ENCODE data around the gene PDCD2.

DNA sequence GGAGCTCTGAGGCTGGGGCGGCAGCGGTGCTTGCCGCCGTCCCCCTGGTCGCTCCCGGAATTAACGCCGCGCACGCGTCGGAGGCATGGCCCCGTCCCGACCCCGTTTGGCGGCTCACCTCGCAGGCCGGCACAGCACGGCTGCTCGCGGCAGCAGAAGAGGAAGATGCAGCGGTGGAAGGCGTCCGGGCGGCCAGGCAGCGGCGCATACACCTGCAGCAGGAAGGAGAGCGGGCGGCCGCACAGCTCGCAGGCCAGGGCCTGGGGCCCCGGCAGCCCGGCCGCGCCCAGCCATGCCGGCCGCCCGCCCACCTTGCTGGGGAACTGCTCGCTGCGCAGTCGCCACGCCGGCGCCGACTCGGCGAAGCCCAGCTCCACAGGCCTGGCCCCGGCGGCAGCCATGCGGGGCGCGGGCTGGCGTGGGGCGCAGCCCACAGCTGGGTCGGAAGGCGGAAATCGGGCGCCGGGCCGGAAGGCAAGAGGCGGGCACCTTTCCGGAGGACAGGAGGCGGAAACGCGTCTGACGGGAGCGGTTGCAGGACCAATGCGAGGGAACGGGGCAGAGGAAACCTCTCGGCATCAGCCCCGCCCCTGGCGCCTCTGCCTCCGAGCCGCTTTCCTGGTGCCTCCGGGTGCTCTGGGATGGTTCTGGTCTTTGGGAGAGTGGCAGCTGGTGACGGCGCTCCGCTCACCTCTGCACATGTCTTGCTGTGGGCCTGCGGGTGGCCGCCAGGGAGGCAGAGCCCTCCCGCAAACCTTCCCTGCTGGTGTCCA lies at the start of gene PDCD2:
- peak; percentile 95 for TF ChIP-seq POLR2A (IDR thresholded peaks at IDR 0.05; ENCODE audit: low read depth, low read length)
- peak; percentile 85 for TF ChIP-seq POLR2AphosphoS5 (IDR thresholded peaks at IDR 0.05; ENCODE audit: low read depth, low read length)
